Measurements from ENCODE around the gene SDK1.

Gene SDK1

GRCh38 chr7:4015371-4015770 lies 714.3 kb downstream of the SDK1 start:
- H3K27ac ChIP-seq (ENCODE audit: extremely low read depth, low read depth, low read length), result no peak overlapping the region
- H3K4me1 ChIP-seq (ENCODE audit: control insufficient read depth, insufficient read depth, low read length), result no peaks in the 10 kb centered on the region
- H3K36me3 ChIP-seq (ENCODE audit: control insufficient read depth in 2 of 2, insufficient read depth in 1 of 2, low read length in 2 of 2), result no peaks in the 10 kb centered on the region; a peak in 1 of 3 replicates
- no peak overlapping the region for H3K4me3 ChIP-seq (ENCODE audit: low read depth, low read length)
- ChIA-PET POLR2A (no interaction called here), CTCF (no interaction called here)
- H3K9me3 ChIP-seq (ENCODE audit: control insufficient read depth, insufficient read depth, low read depth, low read length), result no peaks in the 10 kb centered on the region
- TF ChIP-seq ZXDB (tag by site-specific recombination; IDR thresholded peaks at IDR 0.05), result no peak
- TF ChIP-seq ZNF530 (tag by site-specific recombination; IDR thresholded peaks at IDR 0.05; ENCODE audit: low read depth), result no peak
- TF ChIP-seq KLF8 (tag by site-specific recombination; IDR thresholded peaks at IDR 0.05), result no peak
- no peak for TF ChIP-seq ZNF157 (tag by site-specific recombination; IDR thresholded peaks at IDR 0.05)
- TF ChIP-seq ZNF366 (tag by site-specific recombination; conservative IDR thresholded peaks at IDR 0.05), result no peak

DNA sequence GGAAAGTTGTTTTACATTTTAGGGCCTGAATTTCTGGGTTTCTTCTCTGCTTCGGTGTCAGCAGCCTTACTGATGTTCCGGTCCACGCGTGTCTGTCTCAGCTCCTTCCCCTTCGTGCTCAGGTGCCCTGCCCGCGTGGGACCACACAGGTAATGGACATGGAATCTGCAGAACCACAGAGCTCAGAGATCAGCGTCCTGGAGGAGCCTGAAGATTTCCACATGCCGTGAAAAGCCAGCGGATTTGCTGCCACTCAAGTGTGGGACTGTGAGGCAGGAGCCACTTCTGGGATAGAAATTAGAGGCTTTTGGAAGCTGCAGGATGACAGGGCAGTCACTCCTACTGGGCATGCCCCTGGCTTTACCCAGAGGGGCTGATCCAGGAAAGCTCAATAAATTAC lies 714.9 kb downstream of the SDK1 start:
- H3K36me3 ChIP-seq (ENCODE audit: control insufficient read depth in 2 of 2, insufficient read depth in 1 of 2, low read length in 2 of 2), result no peaks in the 10 kb centered on the region; a peak in 1 of 3 replicates
- H3K9me3 ChIP-seq (ENCODE audit: control insufficient read depth, insufficient read depth, low read depth, low read length), result no peaks in the 10 kb centered on the region

GRCh38 chr7:4017081-4017480 lies 716.0 kb downstream of the SDK1 start:
- no peak for TF ChIP-seq ZNF133 (tag by site-specific recombination; IDR thresholded peaks at IDR 0.05)
- TF ChIP-seq ZNF629 (tag by site-specific recombination; IDR thresholded peaks at IDR 0.05), result no peak
- TF ChIP-seq YY2 (tag by site-specific recombination; IDR thresholded peaks at IDR 0.05), result no peak
- no peak for TF ChIP-seq ZNF433 (tag by site-specific recombination; IDR thresholded peaks at IDR 0.05; ENCODE audit: low read depth)
- TF ChIP-seq ZNF112 (tag by site-specific recombination; IDR thresholded peaks at IDR 0.05), result no peak
- TF ChIP-seq, protein P1, sequence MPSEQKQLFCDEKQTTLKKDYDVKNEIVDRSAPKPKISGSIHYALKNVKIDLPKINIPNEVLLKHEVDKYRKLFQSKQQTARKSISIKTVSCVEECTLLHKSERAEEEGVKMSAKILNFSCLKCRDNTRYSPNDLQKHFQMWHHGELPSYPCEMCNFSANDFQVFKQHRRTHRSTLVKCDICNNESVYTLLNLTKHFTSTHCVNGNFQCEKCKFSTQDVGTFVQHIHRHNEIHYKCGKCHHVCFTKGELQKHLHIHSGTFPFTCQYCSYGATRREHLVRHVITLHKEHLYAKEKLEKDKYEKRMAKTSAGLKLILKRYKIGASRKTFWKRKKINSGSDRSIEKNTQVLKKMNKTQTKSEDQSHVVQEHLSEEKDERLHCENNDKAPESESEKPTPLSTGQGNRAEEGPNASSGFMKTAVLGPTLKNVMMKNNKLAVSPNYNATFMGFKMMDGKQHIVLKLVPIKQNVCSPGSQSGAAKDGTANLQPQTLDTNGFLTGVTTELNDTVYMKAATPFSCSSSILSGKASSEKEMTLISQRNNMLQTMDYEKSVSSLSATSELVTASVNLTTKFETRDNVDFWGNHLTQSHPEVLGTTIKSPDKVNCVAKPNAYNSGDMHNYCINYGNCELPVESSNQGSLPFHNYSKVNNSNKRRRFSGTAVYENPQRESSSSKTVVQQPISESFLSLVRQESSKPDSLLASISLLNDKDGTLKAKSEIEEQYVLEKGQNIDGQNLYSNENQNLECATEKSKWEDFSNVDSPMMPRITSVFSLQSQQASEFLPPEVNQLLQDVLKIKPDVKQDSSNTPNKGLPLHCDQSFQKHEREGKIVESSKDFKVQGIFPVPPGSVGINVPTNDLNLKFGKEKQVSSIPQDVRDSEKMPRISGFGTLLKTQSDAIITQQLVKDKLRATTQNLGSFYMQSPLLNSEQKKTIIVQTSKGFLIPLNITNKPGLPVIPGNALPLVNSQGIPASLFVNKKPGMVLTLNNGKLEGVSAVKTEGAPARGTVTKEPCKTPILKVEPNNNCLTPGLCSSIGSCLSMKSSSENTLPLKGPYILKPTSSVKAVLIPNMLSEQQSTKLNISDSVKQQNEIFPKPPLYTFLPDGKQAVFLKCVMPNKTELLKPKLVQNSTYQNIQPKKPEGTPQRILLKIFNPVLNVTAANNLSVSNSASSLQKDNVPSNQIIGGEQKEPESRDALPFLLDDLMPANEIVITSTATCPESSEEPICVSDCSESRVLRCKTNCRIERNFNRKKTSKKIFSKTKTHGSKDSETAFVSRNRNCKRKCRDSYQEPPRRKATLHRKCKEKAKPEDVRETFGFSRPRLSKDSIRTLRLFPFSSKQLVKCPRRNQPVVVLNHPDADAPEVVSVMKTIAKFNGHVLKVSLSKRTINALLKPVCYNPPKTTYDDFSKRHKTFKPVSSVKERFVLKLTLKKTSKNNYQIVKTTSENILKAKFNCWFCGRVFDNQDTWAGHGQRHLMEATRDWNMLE (tag by site-specific recombination; conservative IDR thresholded peaks at IDR 0.05; ENCODE audit: low read depth), result no peak
- TF ChIP-seq, protein P2, sequence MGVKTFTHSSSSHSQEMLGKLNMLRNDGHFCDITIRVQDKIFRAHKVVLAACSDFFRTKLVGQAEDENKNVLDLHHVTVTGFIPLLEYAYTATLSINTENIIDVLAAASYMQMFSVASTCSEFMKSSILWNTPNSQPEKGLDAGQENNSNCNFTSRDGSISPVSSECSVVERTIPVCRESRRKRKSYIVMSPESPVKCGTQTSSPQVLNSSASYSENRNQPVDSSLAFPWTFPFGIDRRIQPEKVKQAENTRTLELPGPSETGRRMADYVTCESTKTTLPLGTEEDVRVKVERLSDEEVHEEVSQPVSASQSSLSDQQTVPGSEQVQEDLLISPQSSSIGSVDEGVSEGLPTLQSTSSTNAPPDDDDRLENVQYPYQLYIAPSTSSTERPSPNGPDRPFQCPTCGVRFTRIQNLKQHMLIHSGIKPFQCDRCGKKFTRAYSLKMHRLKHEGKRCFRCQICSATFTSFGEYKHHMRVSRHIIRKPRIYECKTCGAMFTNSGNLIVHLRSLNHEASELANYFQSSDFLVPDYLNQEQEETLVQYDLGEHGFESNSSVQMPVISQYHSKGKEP (tag by site-specific recombination; IDR thresholded peaks at IDR 0.05), result no peak
- TF ChIP-seq ZNF132 (tag by site-specific recombination; IDR thresholded peaks at IDR 0.05; ENCODE audit: borderline replicate concordance), result no peak
- no peak for TF ChIP-seq ZNF747 (tag by site-specific recombination; IDR thresholded peaks at IDR 0.05)
- TF ChIP-seq ZNF24 (tag by site-specific recombination; IDR thresholded peaks at IDR 0.05), result no peak
- TF ChIP-seq BCL11B (tag by site-specific recombination; IDR thresholded peaks at IDR 0.05; ENCODE audit: low read depth), result no peak
- TF ChIP-seq SP7 (tag by site-specific recombination; IDR thresholded peaks at IDR 0.05), result no peak
- no peak for TF ChIP-seq ZNF175 (tag by site-specific recombination; IDR thresholded peaks at IDR 0.05)
- no peak for TF ChIP-seq KLF10 (tag by site-specific recombination; IDR thresholded peaks at IDR 0.05)
- TF ChIP-seq HOXD13 (CRISPR knock-in tag; IDR thresholded peaks at IDR 0.05; ENCODE audit: borderline replicate concordance), result no peak
- Histone ChIP-seq H3K4me3 (ENCODE audit: low read depth, low read length) (no peak overlapping the region), H3K4me1 (ENCODE audit: control insufficient read depth, insufficient read depth, low read length) (no peaks in the 10 kb centered on the region), H3K27ac (ENCODE audit: extremely low read depth, low read depth, low read length) (no peak overlapping the region), H3K9me3 (ENCODE audit: control insufficient read depth, insufficient read depth, low read depth, low read length) (no peaks in the 10 kb centered on the region), H3K36me3 (ENCODE audit: control insufficient read depth in 2 of 2, insufficient read depth in 1 of 2, low read length in 2 of 2) (no peaks in the 10 kb centered on the region; a peak in 1 of 3 replicates)
- POLR2A ChIA-PET, result no interaction called here
- CTCF ChIA-PET, result no interaction called here

More for the DNA sequence above, 714.9 kb downstream of the SDK1 start:
- H3K4me1 ChIP-seq (ENCODE audit: control insufficient read depth, insufficient read depth, low read length), result no peaks in the 10 kb centered on the region
- H3K27ac ChIP-seq (ENCODE audit: extremely low read depth, low read depth, low read length), result no peak overlapping the region
- no peak overlapping the region for H3K4me3 ChIP-seq (ENCODE audit: low read depth, low read length)
- ChIA-PET POLR2A (no interaction called here), CTCF (no interaction called here)
- TF ChIP-seq, protein P3, sequence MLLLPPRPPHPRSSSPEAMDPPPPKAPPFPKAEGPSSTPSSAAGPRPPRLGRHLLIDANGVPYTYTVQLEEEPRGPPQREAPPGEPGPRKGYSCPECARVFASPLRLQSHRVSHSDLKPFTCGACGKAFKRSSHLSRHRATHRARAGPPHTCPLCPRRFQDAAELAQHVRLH (tag by site-specific recombination; IDR thresholded peaks at IDR 0.05), result no peak
- no peak for TF ChIP-seq KLF8 (tag by site-specific recombination; IDR thresholded peaks at IDR 0.05)
- no peak for TF ChIP-seq YY2 (tag by site-specific recombination; IDR thresholded peaks at IDR 0.05)
- no peak for TF ChIP-seq RBAK (tag by site-specific recombination; IDR thresholded peaks at IDR 0.05)

All from HEK293 (cell line).